ENCODE data around the gene ZNF684.
A peak's percentile ranks its signal among the peaks of the same experiment; 100 is the strongest.
"Not testable (repeated sequence)": the region's sequence is repeated elsewhere in the genome, so short reads cannot be mapped to it uniquely, and the experiment has no call there.

ZNF684 gene

GRCh38 chr1:40531381-40532061, at the start of gene ZNF684:
TSS of gene ZNF684 (plus strand) at chr1:40531637. CDS start at chr1:40533167, 1,530 bp downstream.
- peak; percentile 93 to 98 for DNase-seq

GRCh38 chr1:40495315-40495903, 36.0 kb upstream of the ZNF684 start:
- DNase-seq: no peak

- not testable (repeated sequence) for DNase-seq
Measured at GRCh38 chr1:40502651-40503050, 28.8 kb upstream of the ZNF684 start.

DNA sequence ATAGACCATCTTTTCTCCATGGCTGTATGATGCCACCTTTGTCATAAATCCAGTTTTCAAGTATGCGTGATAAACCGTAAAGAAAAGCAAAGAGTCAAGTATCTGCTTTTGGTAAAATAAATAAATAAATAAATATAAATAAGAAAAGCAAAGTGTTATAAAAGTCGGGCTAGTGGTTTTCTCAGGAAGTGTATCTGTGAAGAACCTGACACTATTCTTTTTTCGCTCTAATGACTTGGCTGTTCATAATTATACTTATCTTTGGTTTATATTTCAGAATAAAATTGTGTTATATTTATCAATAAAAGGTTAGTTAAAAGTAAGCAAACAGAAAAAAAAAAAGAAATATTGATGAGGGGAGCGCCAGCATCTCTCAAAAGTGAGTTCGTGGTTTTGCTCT, 23.5 kb upstream of the ZNF684 start:
- DNase-seq: no peak

DNA sequence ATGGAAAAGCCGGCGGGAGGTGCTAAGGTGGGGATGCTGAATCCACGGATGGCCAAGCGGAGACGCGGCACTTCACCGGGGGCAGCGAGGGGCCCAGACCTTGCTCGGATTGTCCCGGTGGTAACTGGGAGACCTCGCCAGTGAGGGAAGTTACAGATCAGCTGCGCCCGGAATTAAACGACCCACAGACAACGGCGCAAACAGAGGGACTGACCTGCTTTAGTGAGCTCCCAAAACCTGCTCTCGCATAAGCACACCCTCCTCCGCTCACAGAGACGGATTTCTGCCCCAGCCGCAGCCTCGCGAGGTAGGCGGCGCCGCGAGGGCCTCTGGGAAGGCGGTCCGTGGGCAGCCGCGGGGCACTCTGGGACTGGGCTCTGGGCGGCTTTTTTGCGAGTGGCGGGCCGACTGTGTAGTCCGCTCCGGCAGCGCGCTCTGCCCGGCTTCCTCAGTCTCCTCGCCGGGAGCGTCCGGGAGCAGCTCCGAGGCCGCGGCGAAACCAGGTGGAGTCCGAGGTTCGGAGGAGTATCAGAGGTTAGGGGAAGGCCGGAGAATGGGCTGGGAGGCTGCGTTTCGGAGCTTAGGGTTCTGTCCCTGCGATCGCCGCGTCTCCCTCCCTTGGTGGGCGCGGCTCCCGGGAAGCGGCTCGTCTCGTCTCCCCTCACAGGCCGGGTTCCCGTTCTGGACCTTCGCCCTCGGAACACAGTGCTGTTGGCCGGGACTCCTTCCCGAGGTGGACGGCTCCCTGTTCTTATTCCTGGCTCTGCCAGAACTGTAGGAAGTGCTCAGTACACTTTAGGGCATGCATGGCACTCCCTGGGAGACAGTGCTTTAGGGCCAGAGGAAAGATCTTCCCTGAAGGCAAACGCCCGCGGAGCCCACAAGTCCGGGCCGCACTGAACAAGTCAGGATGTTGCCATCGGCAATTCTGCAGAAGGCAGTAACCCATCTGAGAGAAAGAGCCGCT, 22.8 kb upstream of the ZNF684 start, which contains the start of gene EXO5:
Gene EXO5, plus strand, starts transcription at position 393 of the 967 bp plus-strand sequence. CDS start 5,778 bp downstream, outside the sequence.
- peak; percentile 72 to 81 for DNase-seq

DNA sequence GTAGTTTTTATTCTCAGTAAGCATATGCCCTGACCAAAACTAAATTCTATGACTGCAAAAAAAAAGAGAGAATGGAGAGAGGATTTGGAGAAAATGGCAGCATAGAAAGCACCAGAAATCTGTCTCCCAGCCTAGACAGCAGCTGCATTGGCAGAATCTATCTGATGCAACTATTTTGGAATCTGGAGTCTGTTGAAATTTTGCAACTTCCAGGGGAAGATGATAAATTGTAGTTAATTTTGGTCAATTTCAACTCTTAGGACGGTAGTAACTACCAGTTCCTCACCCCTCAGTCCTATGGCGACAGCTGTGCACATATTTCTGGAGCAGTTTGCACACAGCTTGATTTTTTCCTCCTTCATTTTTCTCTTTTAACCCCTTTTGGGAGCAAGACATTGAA, 11.9 kb upstream of the ZNF684 start:
- DNase-seq: no peak

DNA sequence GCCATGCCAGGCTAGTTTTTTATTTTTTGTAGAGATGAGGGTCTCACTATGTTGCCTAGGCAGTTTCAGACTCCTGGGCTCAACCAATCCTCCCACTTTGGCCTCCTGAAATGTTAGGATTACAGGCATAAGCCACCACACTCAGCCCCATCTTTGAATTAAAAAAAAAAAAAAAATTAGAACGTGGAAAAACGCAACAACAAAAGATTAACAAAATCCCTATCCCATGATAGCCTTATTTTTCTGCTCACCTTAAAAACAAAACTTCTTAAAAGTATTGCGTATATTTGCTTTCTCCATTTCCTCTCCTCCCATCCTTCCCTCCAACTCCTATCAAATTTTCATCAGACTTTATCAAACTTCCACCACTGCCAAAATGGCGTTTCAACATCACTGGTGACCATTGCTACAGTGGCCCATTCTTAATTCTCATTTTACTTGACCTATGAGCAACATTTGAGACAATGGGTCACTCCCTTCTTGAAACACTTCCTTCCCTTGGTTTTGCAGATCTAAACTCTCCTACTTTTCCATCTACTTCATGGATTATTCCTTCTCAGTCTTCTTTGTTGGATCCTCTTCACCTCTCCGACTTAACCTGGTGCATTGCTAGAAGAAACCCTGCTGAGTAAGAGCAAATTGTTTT, 579 bp upstream of the ZNF684 start:
- DNase-seq: no peak

- no peak for DNase-seq
Measured at GRCh38 chr1:40532062-40532389, 589 bp downstream of the ZNF684 start.

DNA sequence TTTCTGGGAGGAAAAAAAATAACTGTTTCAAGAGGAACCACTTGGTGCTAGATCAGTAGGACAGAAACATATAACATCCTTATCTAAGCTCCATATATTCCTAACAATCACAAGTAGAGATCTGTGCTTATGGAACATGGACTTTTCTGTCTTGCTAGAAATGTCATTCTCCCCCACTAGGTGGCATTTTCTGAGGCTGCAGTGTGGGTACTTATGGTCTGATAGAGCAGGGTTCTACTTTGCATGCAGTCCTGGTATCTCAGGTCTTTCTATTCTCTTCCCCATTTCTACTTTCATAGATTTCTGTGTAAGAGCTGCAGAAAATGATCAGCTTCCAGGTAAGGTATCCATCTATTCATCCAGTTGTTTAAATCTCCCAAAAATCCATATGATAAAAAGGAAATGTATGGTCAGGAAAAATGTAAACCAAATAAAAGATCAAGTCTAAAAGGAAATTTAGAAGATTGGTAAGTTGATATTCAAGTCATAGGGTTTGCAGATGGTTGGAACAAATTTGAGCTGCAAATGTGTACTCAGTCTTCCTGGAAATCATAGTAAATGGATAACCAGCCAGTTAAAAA, 1.5 kb downstream of the ZNF684 start:
- peak; percentile 18 to 43 for DNase-seq

- DNase-seq: no peak
Measured at GRCh38 chr1:40534589-40534988, 3.2 kb downstream of the ZNF684 start.

- DNase-seq: no peak
Measured at GRCh38 chr1:40535732-40536131, 4.3 kb downstream of the ZNF684 start.

DNA sequence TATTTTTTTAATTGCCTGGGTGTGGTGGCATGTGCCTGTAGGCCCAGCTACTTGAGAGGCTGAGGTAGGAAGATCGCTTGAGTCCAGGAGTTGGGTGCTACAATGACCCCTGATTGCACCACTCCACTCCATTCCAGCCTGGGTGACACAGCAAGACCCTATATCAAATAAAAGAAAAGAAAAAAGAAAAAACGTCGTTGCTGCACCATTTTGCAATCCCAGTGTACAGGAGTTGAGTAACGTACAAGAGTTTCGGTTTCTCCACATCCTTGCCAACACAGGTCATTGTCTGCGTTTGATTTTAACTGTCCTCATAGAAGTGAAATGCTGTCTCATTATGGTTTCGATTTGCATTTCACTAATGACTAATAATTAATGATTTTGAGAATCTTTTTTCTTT, 7.9 kb downstream of the ZNF684 start:
- DNase-seq: no peak

- no peak for DNase-seq
Measured at GRCh38 chr1:40546957-40547356, 15.5 kb downstream of the ZNF684 start.

GRCh38 chr1:40553017-40553416, 21.6 kb downstream of the ZNF684 start:
- DNase-seq: no peak

GRCh38 chr1:40554807-40555206, 23.4 kb downstream of the ZNF684 start:
- DNase-seq: not testable (repeated sequence)

DNA sequence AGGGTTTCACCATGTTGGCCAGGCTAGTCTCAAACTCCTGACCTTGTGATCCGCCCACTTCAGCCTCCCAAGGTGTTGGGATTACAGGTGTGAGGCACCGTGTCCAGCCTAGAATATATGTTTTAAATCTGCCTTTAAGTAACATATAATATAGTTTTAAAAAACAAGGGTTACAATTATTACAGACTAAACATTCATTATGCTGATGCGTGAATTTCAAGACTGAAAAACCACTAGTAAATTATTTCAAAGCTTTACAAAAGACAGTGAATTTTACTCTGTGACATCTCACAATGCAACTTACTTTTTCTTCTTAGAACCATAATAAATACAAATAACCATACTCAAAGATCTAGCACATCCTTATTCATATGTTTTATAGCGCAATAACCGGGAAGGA, 24.7 kb downstream of the ZNF684 start:
- no peak for DNase-seq

- DNase-seq: not testable (repeated sequence)
Measured at GRCh38 chr1:40558241-40558640, 26.8 kb downstream of the ZNF684 start.

DNA sequence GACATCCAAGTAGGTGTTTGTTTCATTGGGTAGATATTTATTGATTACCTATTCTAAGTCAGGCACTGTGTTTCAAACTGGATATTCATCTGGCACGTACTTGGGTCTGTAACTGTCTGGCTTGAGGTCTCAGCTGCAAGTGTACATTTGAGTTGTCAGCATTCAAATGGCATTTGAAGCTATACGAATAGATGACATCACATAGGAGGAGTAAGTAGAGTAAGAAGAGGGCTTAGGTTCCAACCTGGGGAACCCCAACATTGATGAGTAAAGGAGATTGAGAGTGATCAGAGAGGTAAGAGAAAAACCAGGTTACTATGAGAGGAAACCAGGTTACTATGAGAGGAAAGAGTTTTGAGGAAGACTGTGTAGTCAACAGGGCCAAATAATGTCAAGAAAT, 30.7 kb downstream of the ZNF684 start:
- DNase-seq: no peak

- no peak for DNase-seq
Measured at GRCh38 chr1:40563266-40563665, 31.8 kb downstream of the ZNF684 start.

DNA sequence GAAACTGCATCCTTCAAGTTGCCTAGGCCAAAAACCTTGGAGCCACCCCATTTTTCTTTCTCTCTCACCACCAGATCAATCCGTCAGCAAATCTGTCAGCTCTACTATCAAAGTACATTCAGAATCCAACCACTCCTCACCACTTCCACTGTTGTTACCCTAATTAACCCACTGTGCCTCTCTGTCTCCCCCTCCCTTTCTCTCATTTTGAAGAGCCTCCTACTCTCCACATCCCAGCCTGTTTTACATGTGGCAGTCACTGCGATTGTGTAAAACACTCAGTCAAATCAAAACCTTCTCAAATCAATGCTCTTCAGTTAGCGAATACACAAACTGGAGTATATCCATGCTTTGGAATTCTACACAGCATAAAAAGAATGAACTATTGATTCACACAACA, 33.1 kb downstream of the ZNF684 start:
- no peak for DNase-seq

- no peak for DNase-seq
Measured at GRCh38 chr1:40564913-40565312, 33.5 kb downstream of the ZNF684 start.

DNA sequence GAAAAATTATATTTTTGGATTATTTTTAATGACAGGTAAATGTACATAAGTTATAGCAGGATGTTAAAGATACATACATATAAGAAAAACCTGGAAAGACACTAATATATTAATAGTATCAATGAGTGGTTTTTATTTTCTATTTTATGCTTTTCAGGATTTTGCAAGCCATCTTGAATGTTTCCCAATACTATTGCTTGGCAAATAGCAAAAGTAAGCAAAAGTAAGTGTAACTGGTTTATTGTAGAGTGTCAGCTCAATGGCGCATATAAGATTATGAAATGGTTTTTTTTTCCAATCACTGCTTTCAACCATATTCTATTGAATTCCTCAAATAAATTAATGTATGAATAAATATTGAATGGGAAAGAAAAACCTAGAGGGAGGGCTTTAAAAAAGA, 36.4 kb downstream of the ZNF684 start:
- DNase-seq: no peak

GRCh38 chr1:40574805-40575204, 43.4 kb downstream of the ZNF684 start:
- not testable (repeated sequence) for DNase-seq

All from SHP77 (cell line).